Testis (tissue), 2 donors: ENCODE data around the gene GLYR1.

ENCODE experiments used
- POLR2A ChIP-seq: fragments of 450-650 bp; IDR thresholded peaks from one replicate; pipeline ENCODE4 v1.6.1; 2017; ENCODE audit warnings: antibody characterized with exemption, mild to moderate bottlenecking, moderate library complexity
- TF ChIP-seq, protein P1 (sequence below), 3 experiments: fragments of 450-650 bp in 2 of 3; fragments of 200-600 bp in 1 of 3; sonication (generic) in 1 of 3; IDR thresholded peaks; one replicate each; pipeline ENCODE4 v1.5.1; 2016 to 2019; ENCODE audit warnings: antibody characterized with exemption in 3 of 3, mild to moderate bottlenecking in 2 of 3, moderate library complexity in 1 of 3

DNA sequence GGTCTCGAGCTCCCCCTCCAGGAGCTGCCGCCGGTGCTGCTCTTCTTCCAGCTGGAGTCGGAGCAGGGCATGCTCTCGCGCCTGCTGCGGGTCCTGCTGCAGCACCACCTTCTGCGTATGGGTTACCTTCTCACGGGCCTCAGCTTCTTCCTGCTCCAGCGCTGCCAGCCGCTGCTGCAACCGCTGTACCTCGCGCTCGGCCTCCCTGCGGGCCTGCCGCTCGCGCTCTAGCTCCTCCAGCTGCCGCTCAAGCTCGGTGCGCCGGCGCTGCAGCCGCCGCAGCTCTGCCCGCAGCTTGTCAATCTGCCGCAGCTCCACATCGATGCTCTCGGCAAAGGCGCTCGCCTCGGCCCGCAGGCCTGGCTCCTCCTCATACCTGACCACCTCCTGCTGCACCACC, 37.1 kb upstream of the GLYR1 start:
- TF ChIP-seq, protein P1, sequence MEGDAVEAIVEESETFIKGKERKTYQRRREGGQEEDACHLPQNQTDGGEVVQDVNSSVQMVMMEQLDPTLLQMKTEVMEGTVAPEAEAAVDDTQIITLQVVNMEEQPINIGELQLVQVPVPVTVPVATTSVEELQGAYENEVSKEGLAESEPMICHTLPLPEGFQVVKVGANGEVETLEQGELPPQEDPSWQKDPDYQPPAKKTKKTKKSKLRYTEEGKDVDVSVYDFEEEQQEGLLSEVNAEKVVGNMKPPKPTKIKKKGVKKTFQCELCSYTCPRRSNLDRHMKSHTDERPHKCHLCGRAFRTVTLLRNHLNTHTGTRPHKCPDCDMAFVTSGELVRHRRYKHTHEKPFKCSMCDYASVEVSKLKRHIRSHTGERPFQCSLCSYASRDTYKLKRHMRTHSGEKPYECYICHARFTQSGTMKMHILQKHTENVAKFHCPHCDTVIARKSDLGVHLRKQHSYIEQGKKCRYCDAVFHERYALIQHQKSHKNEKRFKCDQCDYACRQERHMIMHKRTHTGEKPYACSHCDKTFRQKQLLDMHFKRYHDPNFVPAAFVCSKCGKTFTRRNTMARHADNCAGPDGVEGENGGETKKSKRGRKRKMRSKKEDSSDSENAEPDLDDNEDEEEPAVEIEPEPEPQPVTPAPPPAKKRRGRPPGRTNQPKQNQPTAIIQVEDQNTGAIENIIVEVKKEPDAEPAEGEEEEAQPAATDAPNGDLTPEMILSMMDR (IDR thresholded peaks at IDR 0.05), result no peak
- no peak for TF ChIP-seq POLR2A
